SK-N-SH treated with all-trans-retinoic acid at 6 μM for 48 hours (cell line): Measurements from ENCODE around the gene CPA1.

Source experiments
- ATAC-seq: fragments of 200-7000 bp; cut with Tn5 transposase; 3 replicates; pipeline ENCODE4 v1.9.1; 2020; ENCODE audit warnings: mild to moderate bottlenecking, moderate library complexity
- ARNTL ChIP-seq: fragments of 450-650 bp; formaldehyde crosslinking; IDR thresholded peaks from 2 replicates; pipeline ENCODE4 v1.5.0; 2020; ENCODE audit warnings: low read depth, mild to moderate bottlenecking, moderate library complexity, borderline replicate concordance
- BACH2 ChIP-seq: fragments of 250-450 bp; sonication (Bioruptor Pico); IDR thresholded peaks from 2 replicates; pipeline ENCODE4 v1.9.0; 2021; ENCODE audit warnings: mild to moderate bottlenecking, borderline replicate concordance
- CSDC2 ChIP-seq: fragments of 250-450 bp; sonication (Bioruptor Pico); IDR thresholded peaks from 2 replicates; pipeline ENCODE4 v1.5.0; 2020; ENCODE audit warnings: mild to moderate bottlenecking, moderate library complexity
- CSRNP3 ChIP-seq: fragments of 250-450 bp; sonication (Bioruptor Pico); IDR thresholded peaks from 2 replicates; pipeline ENCODE4 v1.5.1; 2021; ENCODE audit warnings: mild to moderate bottlenecking, moderate library complexity
- GLIS3 ChIP-seq: fragments of 250-450 bp; sonication (Bioruptor Pico); IDR thresholded peaks from 2 replicates; pipeline ENCODE4 v1.5.0; 2020; ENCODE audit warnings: mild to moderate bottlenecking, moderate library complexity
- OSR1 ChIP-seq: fragments of 250-450 bp; sonication (Bioruptor Pico); IDR thresholded peaks from 2 replicates; pipeline ENCODE4 v1.8.0; 2022; ENCODE audit warnings: moderate library complexity, mild to moderate bottlenecking, inconsistent platforms
- PATZ1 ChIP-seq: fragments of 250-450 bp; sonication (Bioruptor Pico); IDR thresholded peaks from 2 replicates; pipeline ENCODE4 v1.8.0; 2020; ENCODE audit warnings: mild to moderate bottlenecking, moderate library complexity, borderline replicate concordance
- PPARA ChIP-seq: fragments of 250-450 bp; sonication (Bioruptor Pico); IDR thresholded peaks from 2 replicates; pipeline ENCODE4 v1.5.0; 2020; ENCODE audit warnings: mild to moderate bottlenecking, borderline replicate concordance
- RARB ChIP-seq: fragments of 250-450 bp; sonication (Bioruptor Pico); IDR thresholded peaks from 2 replicates; pipeline ENCODE4 v1.8.0; 2021; ENCODE audit warnings: mild to moderate bottlenecking, moderate library complexity
- SNAI2 ChIP-seq: fragments of 250-450 bp; sonication (Bioruptor Pico); IDR thresholded peaks from 2 replicates; pipeline ENCODE4 v1.5.0; 2020; ENCODE audit warnings: mild to moderate bottlenecking, moderate library complexity
- TOX ChIP-seq: fragments of 250-450 bp; sonication (Bioruptor Pico); IDR thresholded peaks from 2 replicates; pipeline ENCODE4 v1.8.0; 2021; ENCODE audit warnings: mild to moderate bottlenecking, moderate library complexity, borderline replicate concordance
- ZC3H10 ChIP-seq: fragments of 250-450 bp; sonication (Bioruptor Pico); IDR thresholded peaks from 2 replicates; pipeline ENCODE4 v1.5.1; 2021; ENCODE audit warnings: mild to moderate bottlenecking, moderate library complexity
- ZFP3 ChIP-seq: fragments of 250-450 bp; sonication (Bioruptor Pico); IDR thresholded peaks from 2 replicates; pipeline ENCODE4 v1.5.0; 2020; ENCODE audit warnings: mild to moderate bottlenecking, moderate library complexity
- ZFP30 ChIP-seq: fragments of 450-650 bp; formaldehyde crosslinking; IDR thresholded peaks from 2 replicates; pipeline ENCODE4 v1.5.0; 2022; ENCODE audit warnings: mild to moderate bottlenecking, moderate library complexity
- ZNF565 ChIP-seq: fragments of 450-650 bp; formaldehyde crosslinking; conservative IDR thresholded peaks from 2 replicates; pipeline ENCODE4 v1.5.0; 2020; ENCODE audit warnings: low read depth, mild to moderate bottlenecking, moderate library complexity
- ZNF70 ChIP-seq: fragments of 450-650 bp; formaldehyde crosslinking; IDR thresholded peaks from 2 replicates; pipeline ENCODE4 v1.5.0; 2020; ENCODE audit warnings: mild to moderate bottlenecking, moderate library complexity
- ZNF8 ChIP-seq: fragments of 450-650 bp; formaldehyde crosslinking; IDR thresholded peaks from 2 replicates; pipeline ENCODE4 v1.5.0; 2020; ENCODE audit warnings: mild to moderate bottlenecking, moderate library complexity
- TF ChIP-seq, protein P1 (sequence below): fragments of 250-450 bp; sonication (Bioruptor Pico); IDR thresholded peaks from 2 replicates; pipeline ENCODE4 v1.5.1; 2020; ENCODE audit warnings: low read depth, mild to moderate bottlenecking, moderate library complexity
- TF ChIP-seq, protein P2 (sequence below): fragments of 250-450 bp; sonication (Bioruptor Pico); IDR thresholded peaks from 2 replicates; pipeline ENCODE4 v1.8.0; 2021; ENCODE audit warnings: low read depth, mild to moderate bottlenecking, moderate library complexity, borderline replicate concordance

Gene CPA1

DNA sequence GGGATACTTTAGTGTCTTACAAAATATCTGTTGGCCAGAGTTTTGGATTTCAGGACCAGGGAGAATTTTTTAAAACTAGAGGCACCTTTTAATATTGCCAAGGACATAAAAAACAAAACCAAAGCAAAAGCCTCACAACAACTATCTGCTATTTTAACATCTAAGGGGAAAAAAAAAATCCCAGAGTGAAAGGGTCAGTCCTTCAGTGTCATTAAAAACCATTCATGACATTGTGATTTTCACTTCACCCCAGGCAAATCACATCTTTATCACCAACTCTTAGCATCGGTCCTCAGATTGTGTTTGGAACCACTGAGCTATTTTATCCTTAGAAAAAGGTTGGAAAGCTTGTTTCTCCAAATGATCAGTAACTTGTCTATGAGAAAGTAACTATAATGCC lies 49.8 kb downstream of the CPA1 start:
- ATAC-seq = no peak
- no peak for TF ChIP-seq ZFP30 (CRISPR knock-in tag)
- no peak for TF ChIP-seq OSR1 (CRISPR knock-in tag)
- no peak for TF ChIP-seq ARNTL
- no peak for TF ChIP-seq PPARA (CRISPR knock-in tag)
- no peak for TF ChIP-seq GLIS3 (CRISPR knock-in tag)
- TF ChIP-seq, protein P1, sequence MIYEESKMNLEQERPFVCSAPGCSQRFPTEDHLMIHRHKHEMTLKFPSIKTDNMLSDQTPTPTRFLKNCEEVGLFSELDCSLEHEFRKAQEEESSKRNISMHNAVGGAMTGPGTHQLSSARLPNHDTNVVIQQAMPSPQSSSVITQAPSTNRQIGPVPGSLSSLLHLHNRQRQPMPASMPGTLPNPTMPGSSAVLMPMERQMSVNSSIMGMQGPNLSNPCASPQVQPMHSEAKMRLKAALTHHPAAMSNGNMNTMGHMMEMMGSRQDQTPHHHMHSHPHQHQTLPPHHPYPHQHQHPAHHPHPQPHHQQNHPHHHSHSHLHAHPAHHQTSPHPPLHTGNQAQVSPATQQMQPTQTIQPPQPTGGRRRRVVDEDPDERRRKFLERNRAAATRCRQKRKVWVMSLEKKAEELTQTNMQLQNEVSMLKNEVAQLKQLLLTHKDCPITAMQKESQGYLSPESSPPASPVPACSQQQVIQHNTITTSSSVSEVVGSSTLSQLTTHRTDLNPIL (CRISPR knock-in tag) = no peak
- no peak for TF ChIP-seq CSDC2 (CRISPR knock-in tag)
- no peak for TF ChIP-seq ZNF70 (CRISPR knock-in tag)
- TF ChIP-seq ZC3H10 (CRISPR knock-in tag) = no peak
- no peak for TF ChIP-seq ZFP3 (CRISPR knock-in tag)
- TF ChIP-seq SNAI2 = no peak
- TF ChIP-seq, protein P2, sequence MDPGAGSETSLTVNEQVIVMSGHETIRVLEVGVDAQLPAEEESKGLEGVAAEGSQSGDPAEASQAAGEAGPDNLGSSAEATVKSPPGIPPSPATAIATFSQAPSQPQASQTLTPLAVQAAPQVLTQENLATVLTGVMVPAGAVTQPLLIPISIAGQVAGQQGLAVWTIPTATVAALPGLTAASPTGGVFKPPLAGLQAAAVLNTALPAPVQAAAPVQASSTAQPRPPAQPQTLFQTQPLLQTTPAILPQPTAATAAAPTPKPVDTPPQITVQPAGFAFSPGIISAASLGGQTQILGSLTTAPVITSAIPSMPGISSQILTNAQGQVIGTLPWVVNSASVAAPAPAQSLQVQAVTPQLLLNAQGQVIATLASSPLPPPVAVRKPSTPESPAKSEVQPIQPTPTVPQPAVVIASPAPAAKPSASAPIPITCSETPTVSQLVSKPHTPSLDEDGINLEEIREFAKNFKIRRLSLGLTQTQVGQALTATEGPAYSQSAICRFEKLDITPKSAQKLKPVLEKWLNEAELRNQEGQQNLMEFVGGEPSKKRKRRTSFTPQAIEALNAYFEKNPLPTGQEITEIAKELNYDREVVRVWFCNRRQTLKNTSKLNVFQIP (CRISPR knock-in tag) = no peak
- TF ChIP-seq PATZ1 (CRISPR knock-in tag) = no peak

- ATAC-seq = peak; percentile 59
- no peak for TF ChIP-seq SNAI2
- TF ChIP-seq, protein P2 (CRISPR knock-in tag) = no peak
- TF ChIP-seq CSRNP3 (CRISPR knock-in tag) = no peak
- TF ChIP-seq RARB (CRISPR knock-in tag) = no peak
- TF ChIP-seq CSDC2 (CRISPR knock-in tag) = no peak
- TF ChIP-seq, protein P1 (CRISPR knock-in tag) = no peak
- no peak for TF ChIP-seq ZNF565 (CRISPR knock-in tag)
- no peak for TF ChIP-seq ZNF8 (CRISPR knock-in tag)
- no peak for TF ChIP-seq BACH2 (CRISPR knock-in tag)
- TF ChIP-seq ZC3H10 (CRISPR knock-in tag) = no peak
- TF ChIP-seq ZFP30 (CRISPR knock-in tag) = no peak
- TF ChIP-seq OSR1 (CRISPR knock-in tag) = no peak
- no peak for TF ChIP-seq PATZ1 (CRISPR knock-in tag)
- TF ChIP-seq TOX (CRISPR knock-in tag) = no peak
- no peak for TF ChIP-seq ZNF70 (CRISPR knock-in tag)
- no peak for TF ChIP-seq ZFP3 (CRISPR knock-in tag)
- no peak for TF ChIP-seq PPARA (CRISPR knock-in tag)
- no peak for TF ChIP-seq GLIS3 (CRISPR knock-in tag)
- no peak for TF ChIP-seq ARNTL
Observed at GRCh38 chr7:130430841-130431666, 50.8 kb downstream of the CPA1 start.
